Activated B cell treated with CpG ODN at 0.5 μM for 24 hours (primary cell): ENCODE data around the gene SLC48A1. TPM values are rescaled to one million over a fixed set of nuclear protein-coding genes. Genes with fewer than 3 reads are reported as not detected.
A peak's percentile ranks its signal among the peaks of the same experiment; 100 is the strongest.

Experiments
- ATAC-seq: fragments of 200-7000 bp; cut with Tn5 transposase; one replicate; pipeline ENCODE4 v1.10.0; 2021; ENCODE audit warnings: low read depth, mild to moderate bottlenecking, moderate library complexity
- CTCF ChIA-PET: fragments of 350-600 bp; sonication (Branson Sonifier 250); formaldehyde crosslinking; loops from one replicate; lab custom pipeline; 2021; ENCODE audit warnings: antibody characterized with exemption; lab: Charles Lee
- POLR2A ChIA-PET: fragments of 350-600 bp; sonication (Branson Sonifier 250); formaldehyde crosslinking; loops from one replicate; lab custom pipeline; 2021; ENCODE audit warnings: antibody characterized with exemption; lab: Charles Lee
- DNase-seq: peaks from one replicate; pipeline ENCODE4 v3.0.0; 2022
- H3K27ac Mint-ChIP-seq: one replicate; pipeline ENCODE4 v1.8.0; 2020; ENCODE audit warnings: mixed read lengths
- H3K27me3 Mint-ChIP-seq: one replicate; pipeline ENCODE4 v1.8.0; 2021; ENCODE audit warnings: mixed read lengths
- H3K36me3 Mint-ChIP-seq: one replicate; pipeline ENCODE4 v1.8.0; 2021; ENCODE audit warnings: low read depth, mixed read lengths
- H3K4me1 Mint-ChIP-seq: one replicate; pipeline ENCODE4 v1.8.0; 2021; ENCODE audit warnings: mixed read lengths
- H3K4me3 Mint-ChIP-seq: one replicate; pipeline ENCODE4 v1.8.0; 2020; ENCODE audit warnings: mild to moderate bottlenecking, mixed read lengths
- H3K9me3 Mint-ChIP-seq: one replicate; pipeline ENCODE4 v1.8.0; 2020; ENCODE audit warnings: mixed read lengths
- CTCF ChIP-seq: fragments of 200-600 bp; IDR thresholded peaks from one replicate; pipeline ENCODE4 v1.8.0; 2022; ENCODE audit warnings: antibody characterized with exemption, mild to moderate bottlenecking
- intact Hi-C: fragments of 100-400 bp; cut with micrococcal nuclease; formaldehyde crosslinking; loops from one replicate; pipeline ENCODE4 v1.15.1; 2024
- total RNA-seq: library from RNA; stranded (reverse); gene quantifications from 2 replicates; pipeline ENCODE4 v1.2.3, GENCODE V29; 2022

The SLC48A1 gene
- total RNA-seq = 12.7 and 12.8 TPM in 2 replicates

DNA sequence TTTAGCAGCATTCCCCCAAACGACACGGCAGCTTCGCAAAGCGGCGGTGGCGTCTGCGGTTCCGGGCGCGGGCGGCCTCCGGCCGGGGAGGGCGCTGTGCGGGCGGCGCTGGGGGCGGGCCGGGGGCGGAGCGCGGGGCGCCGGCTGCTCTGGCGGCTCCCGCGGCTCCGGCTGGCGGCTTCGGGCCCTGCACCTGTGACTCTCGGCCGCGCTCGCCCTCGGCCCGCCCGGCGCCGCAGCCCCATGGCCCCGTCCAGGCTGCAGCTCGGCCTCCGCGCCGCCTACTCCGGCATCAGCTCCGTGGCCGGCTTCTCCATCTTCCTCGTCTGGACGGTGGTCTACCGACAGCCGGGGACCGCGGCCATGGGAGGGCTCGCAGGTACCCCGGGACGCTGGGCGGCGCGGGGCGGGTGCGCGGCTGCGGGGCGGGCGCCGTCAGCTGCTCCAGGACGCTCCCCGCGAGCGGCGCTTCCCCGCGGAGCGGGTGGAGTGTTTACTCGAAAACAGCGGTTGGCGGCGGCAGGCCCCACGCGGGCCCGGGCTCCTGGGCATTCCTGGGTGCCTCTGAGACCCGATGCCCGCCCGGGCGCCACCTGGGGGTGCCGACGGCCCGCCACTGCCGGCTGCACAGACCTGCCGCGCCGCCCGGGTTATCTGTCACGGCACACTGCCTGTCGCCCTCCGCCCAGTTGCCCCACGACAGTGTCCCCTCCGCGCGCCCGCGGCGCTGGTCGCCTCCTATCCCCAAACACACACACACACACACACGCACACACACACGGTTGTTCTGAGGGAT lies at the start of gene SLC48A1:
Gene SLC48A1, plus strand, starts transcription at position 177 of the 796 bp plus-strand sequence. Its CDS starts 67 bp downstream, at position 244.
- Mint-ChIP-seq H3K9me3 (no peaks in the 10 kb centered on the region), H3K36me3 (no peaks in the 10 kb centered on the region), H3K4me3 (peak within 1 kb of the TSS; percentile 87), H3K27me3 (no peaks in the 10 kb centered on the region), H3K27ac (peak within 1 kb of the TSS; percentile 69), H3K4me1 (peaks cover 18% of the 10 kb centered on the region)
- peak; percentile 82 for DNase-seq
- TF ChIP-seq CTCF = no peak
- intact Hi-C loops = loop anchor here (1.0 kb wide), 3 partner anchors 31 to 58 kb away; no protein-coding TSS in a partner anchor
- POLR2A ChIA-PET = interaction anchor here (0.9 to 3.0 kb wide), 15 partner anchors 10 to 67 kb away, joined by 3 to 13 read pairs (median 3); partner anchors contain the start of genes HDAC7 and RPAP3
- ATAC-seq = peak; percentile 94
- CTCF ChIA-PET = interaction anchor here (0.6 to 11.7 kb wide), 11 partner anchors 11 to 190 kb away, joined by 3 to 416 read pairs (median 6); partner anchors contain the start of genes RAPGEF3, RPAP3 and TMEM106C

DNA sequence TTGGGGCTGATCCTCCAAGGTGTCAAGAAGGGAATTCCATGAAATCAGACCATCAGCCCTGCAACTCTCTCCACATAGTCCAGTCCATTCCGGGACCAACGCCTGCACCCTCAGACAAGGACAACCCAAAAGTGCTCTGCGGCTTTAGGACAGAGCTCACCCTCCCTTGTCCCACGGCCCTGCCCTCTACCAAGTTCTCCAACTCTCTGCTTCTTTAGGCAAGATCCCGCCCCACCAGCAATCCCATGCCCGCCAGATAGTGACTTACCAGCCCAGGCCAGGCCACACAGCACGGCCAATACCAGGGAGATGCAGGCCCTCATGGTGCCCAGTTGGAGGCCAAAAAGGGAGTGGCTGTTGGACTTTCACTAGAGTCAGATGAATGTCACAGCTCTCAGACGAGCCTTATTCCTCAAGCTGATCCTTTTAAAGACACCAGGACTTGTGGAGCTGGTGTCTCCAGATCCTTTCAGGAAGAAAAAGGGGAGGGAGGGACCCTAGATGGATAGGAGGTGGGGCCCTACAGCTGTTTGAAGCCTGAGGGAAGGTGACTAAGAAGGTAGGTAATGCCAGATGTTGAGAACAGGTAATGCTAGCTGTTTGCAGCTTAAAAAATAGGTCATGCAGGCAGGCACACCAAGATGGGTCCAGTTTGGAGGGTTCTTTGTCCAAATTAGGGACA lies 47.8 kb upstream of the SLC48A1 start, which contains the start of gene ENDOU:
Gene ENDOU, minus strand, starts transcription at position 400 of the 682 bp plus-strand sequence. Its CDS starts 77 bp downstream, at position 323.
- H3K36me3 Mint-ChIP-seq = peaks cover 11% of the 10 kb centered on the region
- TF ChIP-seq CTCF = no peak
- ChIA-PET CTCF (interaction anchor here (1.2 to 8.6 kb wide), 7 partner anchors 10 to 113 kb away, joined by 3 to 91 read pairs (median 4); no protein-coding TSS in a partner anchor), POLR2A (interaction anchor here (0.5 to 4.3 kb wide), 10 partner anchors 15 to 1460 kb away, joined by 3 to 36 read pairs (median 3); partner anchors contain the start of genes RPAP3 and SLC48A1)
- no peak for ATAC-seq
- intact Hi-C loops = no loop called here
- H3K9me3 Mint-ChIP-seq = no peaks in the 10 kb centered on the region
- no peaks in the 10 kb centered on the region for H3K27me3 Mint-ChIP-seq
- peak within 1 kb of the TSS; percentile 65 for H3K27ac Mint-ChIP-seq
- DNase-seq = no peak
- peaks cover 37% of the 10 kb centered on the region for H3K4me1 Mint-ChIP-seq
- no peak within 1 kb of the TSS for H3K4me3 Mint-ChIP-seq

DNA sequence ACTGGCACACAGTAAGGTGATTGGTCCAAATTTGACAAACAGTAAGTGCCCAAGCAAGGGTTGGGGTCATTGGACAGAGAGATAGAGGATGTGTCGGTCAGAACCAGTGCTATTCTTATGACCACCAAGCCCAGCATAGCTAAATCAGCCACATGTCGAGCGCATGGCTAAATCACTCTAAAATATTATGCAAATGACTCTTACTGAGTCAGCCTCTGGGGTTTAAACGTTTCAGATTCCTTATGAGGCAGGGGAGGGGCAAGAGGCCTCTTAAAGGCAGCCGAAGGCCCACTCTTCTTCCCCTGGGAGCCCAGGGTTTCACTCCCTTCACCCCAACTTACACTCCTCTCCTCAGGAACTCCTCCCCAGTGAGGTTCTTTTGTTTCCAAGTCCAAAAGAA lies 47.1 kb upstream of the SLC48A1 start:
- Mint-ChIP-seq H3K9me3 (no peaks in the 10 kb centered on the region), H3K4me3 (no peak overlapping the region), H3K27ac (peak overlapping the region; percentile 65), H3K36me3 (peaks cover 8% of the 10 kb centered on the region), H3K27me3 (no peaks in the 10 kb centered on the region), H3K4me1 (peaks cover 37% of the 10 kb centered on the region)
- TF ChIP-seq CTCF = no peak
- ChIA-PET POLR2A (interaction anchor here (0.6 to 4.3 kb wide), 9 partner anchors 15 to 330 kb away, joined by 3 to 36 read pairs (median 3); partner anchors contain the start of genes RPAP3 and SLC48A1), CTCF (interaction anchor here (1.0 to 8.6 kb wide), 8 partner anchors 11 to 112 kb away, joined by 3 to 91 read pairs (median 4); no protein-coding TSS in a partner anchor)
- ATAC-seq (peak; percentile 92), DNase-seq (no peak)
- intact Hi-C loops = loop anchor here (1.0 to 2.0 kb wide), 3 partner anchors 11 to 17 kb away; no protein-coding TSS in a partner anchor

GRCh38 chr12:47729233-47729632 lies 43.8 kb upstream of the SLC48A1 start:
- ChIA-PET POLR2A (interaction anchor here (0.6 to 0.7 kb wide), 2 partner anchors 19 to 26 kb away, joined by 6 read pairs; no protein-coding TSS in a partner anchor), CTCF (no interaction called here)
- Mint-ChIP-seq H3K4me3 (no peak overlapping the region), H3K36me3 (no peaks in the 10 kb centered on the region), H3K4me1 (peaks cover 34% of the 10 kb centered on the region), H3K27ac (no peak overlapping the region), H3K9me3 (no peaks in the 10 kb centered on the region), H3K27me3 (no peaks in the 10 kb centered on the region)
- DNase-seq (no peak), ATAC-seq (no peak)
- TF ChIP-seq CTCF = no peak
- intact Hi-C loops = no loop called here
